Lower lobe of right lung (tissue), 2 donors: ENCODE data around the gene NOX5. TPM values are rescaled to one million over a fixed set of nuclear protein-coding genes. Genes with fewer than 3 reads are reported as not detected.

ENCODE experiments used
- ATAC-seq, 2 donors: fragments of 200-7000 bp; cut with Tn5 transposase; one replicate each; pipeline ENCODE4 v1.9.1; 2020 to 2022; ENCODE audit warnings: mild to moderate bottlenecking in 2 of 2, moderate library complexity in 2 of 2
- DNase-seq: peaks from one replicate; pipeline ENCODE4 v3.0.0-alpha.2; 2020
- H3K27ac ChIP-seq: fragments of 200-600 bp; one replicate; pipeline ENCODE4 v1.8.0; 2022
- H3K27me3 ChIP-seq: fragments of 200-600 bp; one replicate; pipeline ENCODE4 v1.8.0; 2022; ENCODE audit warnings: low read depth
- H3K36me3 ChIP-seq: fragments of 200-600 bp; one replicate; pipeline ENCODE4 v1.8.0; 2022; ENCODE audit warnings: mild to moderate bottlenecking
- H3K4me1 ChIP-seq: fragments of 200-600 bp; one replicate; pipeline ENCODE4 v1.8.0; 2022
- H3K4me3 ChIP-seq: fragments of 200-600 bp; one replicate; pipeline ENCODE4 v1.8.0; 2022; ENCODE audit warnings: mild to moderate bottlenecking
- H3K9me3 ChIP-seq: fragments of 200-600 bp; one replicate; pipeline ENCODE4 v1.8.0; 2022
- CTCF ChIP-seq: fragments of 200-600 bp; IDR thresholded peaks from one replicate; pipeline ENCODE4 v1.8.0; 2022; ENCODE audit warnings: antibody characterized with exemption, mild to moderate bottlenecking
- intact Hi-C: fragments of 100-400 bp; cut with DNase I; formaldehyde crosslinking; loops from one replicate; pipeline ENCODE4 v1.11.0; 2022
- total RNA-seq: library from RNA; stranded (reverse); fragmentation: NEBNext Ultra II Directional; extraction: Animal tissue kit (Norgen Biotek cat#: 25700); gene quantifications from one replicate; pipeline ENCODE4 v1.2.1, GENCODE V29; 2021
- donor health status: DM: no; HTN: yes; CAD: no; lungs with severe emphysema.

Gene NOX5
- total RNA-seq, 1 donor from 2014 or later: not detected

- intact Hi-C loops: no loop called here
- TF ChIP-seq CTCF: no peak
- H3K36me3 ChIP-seq: no peaks in the 10 kb centered on the region
- DNase-seq: no peak
- H3K4me1 ChIP-seq: no peaks in the 10 kb centered on the region
- H3K9me3 ChIP-seq: no peaks in the 10 kb centered on the region
- H3K27me3 ChIP-seq: no peaks in the 10 kb centered on the region
- no peak overlapping the region for H3K4me3 ChIP-seq
- ATAC-seq: no peak
- no peak overlapping the region for H3K27ac ChIP-seq
Observed at GRCh38 chr15:68992696-68993095, 21.8 kb upstream of the NOX5 start.

GRCh38 chr15:68993276-68993675 lies 21.2 kb upstream of the NOX5 start:
- no peaks in the 10 kb centered on the region for H3K27me3 ChIP-seq
- H3K27ac ChIP-seq: no peak overlapping the region
- ATAC-seq (no peak), DNase-seq (no peak)
- no peak for TF ChIP-seq CTCF
- intact Hi-C loops: no loop called here
- H3K4me1 ChIP-seq: no peaks in the 10 kb centered on the region
- no peak overlapping the region for H3K4me3 ChIP-seq
- H3K36me3 ChIP-seq: no peaks in the 10 kb centered on the region
- no peaks in the 10 kb centered on the region for H3K9me3 ChIP-seq

GRCh38 chr15:68994149-68994548 lies 20.3 kb upstream of the NOX5 start:
- intact Hi-C loops: no loop called here
- DNase-seq: no peak

GRCh38 chr15:68994981-68995761 lies 19.3 kb upstream of the NOX5 start:
- Histone ChIP-seq H3K9me3 (no peaks in the 10 kb centered on the region), H3K27ac (no peak overlapping the region), H3K4me3 (no peak overlapping the region), H3K4me1 (no peaks in the 10 kb centered on the region), H3K27me3 (no peaks in the 10 kb centered on the region), H3K36me3 (no peaks in the 10 kb centered on the region)
- intact Hi-C loops: no loop called here
- no peak for TF ChIP-seq CTCF
- DNase-seq (no peak), ATAC-seq (no peak)

More at GRCh38 chr15:68994149-68994548, 20.3 kb upstream of the NOX5 start:
- no peak for ATAC-seq
- H3K27me3 ChIP-seq: no peaks in the 10 kb centered on the region
- no peak overlapping the region for H3K27ac ChIP-seq
- H3K4me3 ChIP-seq: no peak overlapping the region
- H3K36me3 ChIP-seq: no peaks in the 10 kb centered on the region
- H3K9me3 ChIP-seq: no peaks in the 10 kb centered on the region
- no peaks in the 10 kb centered on the region for H3K4me1 ChIP-seq
- TF ChIP-seq CTCF: no peak

- TF ChIP-seq CTCF: no peak
- H3K27ac ChIP-seq: no peak overlapping the region
- intact Hi-C loops: no loop called here
- H3K27me3 ChIP-seq: no peaks in the 10 kb centered on the region
- H3K4me1 ChIP-seq: no peaks in the 10 kb centered on the region
- no peak for ATAC-seq
- H3K4me3 ChIP-seq: no peak overlapping the region
- H3K36me3 ChIP-seq: no peaks in the 10 kb centered on the region
- no peak for DNase-seq
- no peaks in the 10 kb centered on the region for H3K9me3 ChIP-seq
Observed at GRCh38 chr15:68997050-68997449, 17.4 kb upstream of the NOX5 start.
